Measurements from ENCODE around the gene NVL. TPM values are rescaled to one million over a fixed set of nuclear protein-coding genes. Genes with fewer than 3 reads are reported as not detected.

The NVL gene
- polyA plus RNA-seq, 4 donors, result 30.5 to 44.6 (median 37.5) TPM

Other genes with a start within 250 kb of the NVL start
- 10 to 100 TPM; 31.5 to 35.4 (median 33.5) TPM for gene FBXO28, start 216.1 kb downstream of the NVL start, polyA plus RNA-seq (ENCODE audit: insufficient read length in 4 of 4)
- gene DEGS1, start 146.9 kb downstream of the NVL start, polyA plus RNA-seq (ENCODE audit: insufficient read length in 4 of 4), result 10 to 100 TPM; 52.0 to 70.0 (median 58.9) TPM
- gene CNIH4, start 26.7 kb upstream of the NVL start, polyA plus RNA-seq (ENCODE audit: insufficient read length in 4 of 4), result 10 to 100 TPM; 43.3 to 56.6 (median 49.1) TPM
- 100 to 1,000 TPM in 1 of 4 donors, 10 to 100 TPM in 3; 75.5 to 109 (median 96.9) TPM for gene WDR26, start 104.6 kb upstream of the NVL start, polyA plus RNA-seq (ENCODE audit: insufficient read length in 4 of 4)

Data from left renal cortex interstitium (tissue), 4 donors.